Activated T-cell treated with anti-CD3 and anti-CD28 coated beads, Interleukin-2, amount 50 U/mL, for 72 hours (primary cell): ENCODE results near the gene THSD4. TPM values are rescaled to one million over a fixed set of nuclear protein-coding genes. Genes with fewer than 3 reads are reported as not detected.

ENCODE experiments used
- ATAC-seq, 2 donors: fragments of 150-1000 bp; cut with Tn5 transposase; replicated peaks in 1 of 2; 2 replicates each; pipeline ENCODE4 v1.10.0; 2021; ENCODE audit warnings: moderate library complexity in 2 of 2, mild to moderate bottlenecking in 1 of 2
- DNase-seq, 2 donors: peaks; one replicate each; pipeline ENCODE4 v3.0.0; 2021 to 2022; ENCODE audit warnings: mixed read lengths in 1 of 2
- H3K27ac Mint-ChIP-seq: one replicate; pipeline ENCODE4 v1.8.0; 2022; ENCODE audit warnings: mild to moderate bottlenecking, moderate library complexity, mixed read lengths
- H3K27me3 Mint-ChIP-seq: one replicate; pipeline ENCODE4 v1.8.0; 2022; ENCODE audit warnings: low read depth, mixed read lengths
- H3K36me3 Mint-ChIP-seq, 2 donors: one replicate each; pipeline ENCODE4 v1.8.0; 2022; ENCODE audit warnings: mixed read lengths in 2 of 2, mild to moderate bottlenecking in 1 of 2; ENCODE audit not compliant: insufficient read depth in 2 of 2
- H3K4me1 Mint-ChIP-seq: one replicate; pipeline ENCODE4 v1.8.0; 2022; ENCODE audit warnings: low read depth, mixed read lengths
- H3K4me3 Mint-ChIP-seq, 2 donors: one replicate each; pipeline ENCODE4 v1.8.0; 2022; ENCODE audit warnings: mild to moderate bottlenecking in 2 of 2, mixed read lengths in 2 of 2, moderate library complexity in 2 of 2
- H3K9me3 Mint-ChIP-seq, 2 donors: one replicate each; pipeline ENCODE4 v1.8.0; 2022; ENCODE audit warnings: mixed read lengths in 2 of 2
- total RNA-seq, 2 donors: library from RNA; stranded (reverse); gene quantifications; one replicate each; pipeline ENCODE4 v1.2.3, GENCODE V29; 2022

The THSD4 gene
- total RNA-seq, 2 donors from 2014 or later, result not detected

DNA sequence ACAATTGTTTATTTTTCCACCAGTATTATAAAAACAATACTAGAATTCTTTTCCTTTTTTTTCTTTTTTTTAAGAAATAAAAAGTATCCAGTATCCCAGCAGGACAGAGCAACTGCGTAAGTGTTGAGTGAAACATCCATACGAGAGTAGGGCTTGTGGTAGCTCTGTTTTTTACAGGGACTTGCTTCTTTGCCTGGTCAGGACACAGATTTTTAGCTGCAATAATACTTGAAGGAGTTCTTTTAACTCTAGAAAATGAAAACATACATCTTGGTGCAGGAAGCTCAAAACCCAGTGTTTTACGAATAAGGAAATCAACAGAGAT, 397.4 kb downstream of the THSD4 start:
- H3K27me3 Mint-ChIP-seq, result peaks cover 18% of the 10 kb centered on the region
- no peak overlapping the region for H3K27ac Mint-ChIP-seq
- no peaks in the 10 kb centered on the region for H3K36me3 Mint-ChIP-seq
- no peak overlapping the region for H3K4me3 Mint-ChIP-seq
- peaks cover 0 to 1% of the 10 kb centered on the region in 2 donors for H3K9me3 Mint-ChIP-seq
- no peaks in the 10 kb centered on the region for H3K4me1 Mint-ChIP-seq
- no peak for ATAC-seq
- DNase-seq, result no peak

DNA sequence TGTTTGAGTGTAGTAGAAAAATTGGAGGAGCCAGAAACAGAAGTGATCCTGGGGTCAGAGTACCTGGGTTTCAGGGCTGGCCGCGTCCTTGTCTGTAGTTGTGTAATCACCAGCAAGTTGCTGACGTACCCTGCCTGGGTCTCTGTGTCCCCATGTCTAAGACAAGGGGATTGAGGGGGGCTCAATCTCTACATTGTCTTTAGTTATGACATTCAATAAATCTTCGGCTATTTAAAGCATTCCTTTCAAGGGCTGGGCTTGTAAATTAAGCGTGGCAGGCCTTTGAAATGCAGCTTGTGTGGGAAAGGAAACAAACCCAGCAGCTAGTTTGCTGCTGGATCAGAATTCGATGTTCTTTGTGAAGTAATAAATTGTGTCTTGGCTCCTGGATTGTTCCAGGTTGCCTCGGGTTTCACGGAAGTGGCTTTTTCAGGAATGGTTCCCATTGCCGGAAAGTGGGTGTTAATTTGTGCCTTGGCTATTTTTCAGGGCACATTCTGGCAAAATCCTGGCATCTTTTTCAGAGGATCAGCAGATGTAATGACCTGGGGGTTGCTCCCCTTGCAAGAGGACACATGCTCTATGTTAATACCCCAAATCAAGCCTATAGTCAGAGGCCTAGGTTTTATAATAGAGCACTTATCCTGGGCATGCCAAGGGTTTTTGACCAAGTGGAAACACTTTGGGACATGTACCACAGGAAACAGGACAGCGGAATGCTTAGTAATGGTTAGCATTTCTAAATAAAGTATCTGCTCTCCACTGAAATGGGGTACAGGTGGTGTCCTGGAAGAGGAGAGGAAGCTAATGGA, 400.3 kb downstream of the THSD4 start:
- no peak for DNase-seq
- Mint-ChIP-seq H3K9me3 (peaks cover 0 to 1% of the 10 kb centered on the region in 2 donors), H3K4me3 (no peak overlapping the region), H3K36me3 (no peaks in the 10 kb centered on the region), H3K27me3 (peaks cover 25% of the 10 kb centered on the region), H3K27ac (no peak overlapping the region), H3K4me1 (no peaks in the 10 kb centered on the region)
- no peak for ATAC-seq

DNA sequence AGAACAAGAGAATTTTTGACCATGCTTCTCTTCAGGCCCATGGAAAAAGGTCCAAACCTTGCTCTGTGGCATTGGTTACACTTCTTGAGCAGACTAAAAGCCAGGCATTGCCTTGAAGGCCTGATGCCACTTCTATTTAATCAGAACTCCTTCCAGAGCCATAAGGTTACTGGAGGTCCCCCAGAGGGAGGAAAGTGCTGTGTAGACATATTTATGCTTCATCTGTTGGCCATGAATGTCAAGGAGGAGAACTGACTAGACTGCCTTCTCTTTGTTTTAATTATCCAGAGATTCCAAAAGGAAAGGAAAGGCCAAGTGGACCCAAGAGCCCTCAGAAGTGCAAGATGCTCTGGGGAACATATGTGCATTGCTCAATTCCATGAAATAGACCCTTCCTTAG, 402.5 kb downstream of the THSD4 start:
- Mint-ChIP-seq H3K27me3 (peaks cover 20% of the 10 kb centered on the region), H3K4me3 (no peak overlapping the region), H3K9me3 (peaks cover 0 to 1% of the 10 kb centered on the region in 2 donors), H3K27ac (no peak overlapping the region), H3K36me3 (no peaks in the 10 kb centered on the region), H3K4me1 (no peaks in the 10 kb centered on the region)
- ATAC-seq (no peak), DNase-seq (no peak)

DNA sequence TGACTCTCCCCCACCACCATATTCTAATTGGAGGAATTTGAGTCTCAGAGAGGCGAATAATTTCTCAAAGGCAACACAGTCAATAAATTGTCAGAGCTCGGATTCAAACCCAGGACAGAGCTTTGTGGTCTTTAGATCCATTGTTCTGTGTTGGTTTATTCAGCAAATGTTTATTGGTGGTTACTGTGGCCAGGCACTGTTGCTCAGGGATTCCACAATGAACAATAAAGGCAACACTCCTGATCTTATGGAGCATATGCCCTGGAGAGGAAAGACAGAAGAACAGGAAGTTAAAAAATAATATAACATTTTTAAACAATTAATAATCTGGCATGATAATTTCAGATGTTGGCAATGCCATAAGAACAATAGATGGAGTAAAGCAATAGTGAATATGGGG, 403.4 kb downstream of the THSD4 start:
- DNase-seq, result no peak
- Mint-ChIP-seq H3K4me1 (no peaks in the 10 kb centered on the region), H3K9me3 (peaks cover 0 to 1% of the 10 kb centered on the region in 2 donors), H3K27ac (no peak overlapping the region), H3K4me3 (no peak overlapping the region), H3K36me3 (no peaks in the 10 kb centered on the region), H3K27me3 (peaks cover 15% of the 10 kb centered on the region)
- no peak for ATAC-seq

DNA sequence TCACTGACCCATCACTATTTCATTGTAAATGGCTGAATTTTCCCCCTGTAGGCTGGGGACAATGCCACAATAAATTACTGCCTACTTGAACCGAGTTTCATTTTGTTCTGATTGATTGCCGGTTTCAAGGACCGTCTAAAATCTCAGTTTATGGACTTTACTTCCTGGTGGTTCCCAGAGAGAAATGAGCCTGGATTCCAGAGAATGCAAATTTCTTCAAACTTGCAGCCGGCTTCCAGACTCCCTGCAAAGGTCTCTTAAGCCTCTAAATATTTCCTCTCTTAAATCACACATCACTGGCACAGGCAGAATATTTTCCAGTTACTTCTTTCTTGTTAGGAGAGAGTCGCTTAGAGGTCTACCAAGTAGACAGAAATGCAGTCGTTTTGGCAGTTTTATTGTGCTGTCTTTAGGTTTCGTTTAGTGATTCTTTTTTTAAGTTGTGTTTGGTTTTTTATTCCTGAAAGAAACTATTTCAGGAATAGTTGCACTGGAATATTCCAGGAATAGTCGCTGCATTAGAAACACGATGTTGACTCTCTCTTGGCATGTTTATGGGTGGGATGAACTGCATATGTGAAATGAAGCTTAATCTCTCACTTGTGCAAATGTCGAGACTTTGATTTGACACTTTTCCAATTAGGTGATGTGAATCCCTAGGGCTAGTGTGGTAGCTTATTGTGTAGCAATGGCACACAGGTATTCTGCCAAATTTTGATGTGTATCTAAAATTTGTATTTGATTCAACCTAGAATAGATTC, 411.0 kb downstream of the THSD4 start:
- Mint-ChIP-seq H3K9me3 (no peaks in the 10 kb centered on the region), H3K4me3 (no peak overlapping the region), H3K36me3 (no peaks in the 10 kb centered on the region), H3K4me1 (no peaks in the 10 kb centered on the region), H3K27ac (no peak overlapping the region), H3K27me3 (peaks cover 57% of the 10 kb centered on the region)
- ATAC-seq, result no peak
- no peak for DNase-seq

DNA sequence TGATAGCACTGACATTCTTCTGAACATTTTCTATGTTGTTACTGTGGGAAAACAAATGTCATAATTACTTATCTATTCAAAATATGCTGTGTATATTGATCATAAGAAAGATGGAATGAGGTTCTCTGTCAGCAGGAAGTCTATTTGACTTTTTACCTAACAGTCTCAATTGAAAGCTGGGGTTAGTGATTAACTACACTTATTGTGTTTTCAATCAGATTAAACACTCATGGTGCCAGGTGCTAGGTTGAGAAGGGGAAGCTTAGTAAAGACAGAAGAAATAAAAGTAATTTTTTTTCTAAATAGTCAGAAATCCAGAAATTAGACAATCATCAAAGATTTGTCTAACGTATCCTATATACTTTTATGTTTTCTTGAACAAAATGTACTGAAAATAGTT, 414.1 kb downstream of the THSD4 start:
- no peak overlapping the region for H3K4me3 Mint-ChIP-seq
- H3K27me3 Mint-ChIP-seq, result peaks cover 61% of the 10 kb centered on the region
- no peak for ATAC-seq
- H3K4me1 Mint-ChIP-seq, result no peaks in the 10 kb centered on the region
- no peak overlapping the region for H3K27ac Mint-ChIP-seq
- peaks cover 2% of the 10 kb centered on the region in 2 donors for H3K9me3 Mint-ChIP-seq
- no peaks in the 10 kb centered on the region for H3K36me3 Mint-ChIP-seq
- DNase-seq, result no peak

DNA sequence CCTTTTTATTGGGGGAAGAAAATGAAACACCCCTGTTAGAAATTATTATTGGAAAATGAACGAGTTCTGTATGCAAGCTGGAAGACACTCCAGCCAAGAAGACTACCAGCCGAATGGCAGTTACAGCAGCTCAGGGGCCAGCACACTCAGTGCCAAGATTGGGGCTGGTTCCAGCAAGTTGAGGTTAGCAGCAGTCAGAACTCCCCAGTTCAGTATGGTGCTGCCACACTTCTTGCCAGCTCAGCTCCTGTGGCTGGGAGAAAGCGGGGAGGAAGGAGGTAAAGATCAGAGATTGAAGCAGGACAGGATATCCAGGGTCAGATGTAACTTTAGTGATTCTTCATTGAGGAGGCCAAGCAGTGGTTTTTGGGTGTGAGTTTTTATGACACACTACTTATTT, 414.8 kb downstream of the THSD4 start:
- Mint-ChIP-seq H3K9me3 (peaks cover 2 to 4% of the 10 kb centered on the region in 2 donors), H3K4me1 (no peaks in the 10 kb centered on the region), H3K27ac (no peak overlapping the region), H3K36me3 (no peaks in the 10 kb centered on the region), H3K27me3 (peaks cover 57% of the 10 kb centered on the region), H3K4me3 (no peak overlapping the region)
- ATAC-seq (no peak), DNase-seq (no peak)

DNA sequence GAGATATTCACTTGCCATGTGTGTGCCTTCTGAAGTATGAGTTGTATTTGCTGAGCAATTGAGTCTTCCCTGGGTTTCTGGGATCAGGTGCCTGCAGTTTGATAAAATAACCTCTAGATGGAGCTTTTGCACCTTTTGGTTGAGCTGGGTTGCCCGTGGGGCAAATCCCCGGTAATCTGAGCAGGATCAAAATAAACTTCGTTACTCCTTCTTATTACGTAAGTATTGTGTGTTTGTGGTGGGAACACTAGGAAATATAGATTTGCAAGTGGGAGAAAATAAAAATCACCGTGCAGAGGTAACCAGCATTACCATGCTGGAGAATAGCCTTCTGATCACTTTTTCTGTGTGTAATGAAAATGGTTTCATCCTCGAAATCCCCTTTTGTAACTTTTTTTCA, 417.7 kb downstream of the THSD4 start:
- Mint-ChIP-seq H3K4me3 (no peak overlapping the region), H3K27ac (no peak overlapping the region), H3K27me3 (peaks cover 36% of the 10 kb centered on the region), H3K4me1 (no peaks in the 10 kb centered on the region), H3K9me3 (peaks cover 2 to 4% of the 10 kb centered on the region in 2 donors), H3K36me3 (no peaks in the 10 kb centered on the region)
- ATAC-seq (no peak), DNase-seq (peak in 1 of 2 donors; percentile 2)

DNA sequence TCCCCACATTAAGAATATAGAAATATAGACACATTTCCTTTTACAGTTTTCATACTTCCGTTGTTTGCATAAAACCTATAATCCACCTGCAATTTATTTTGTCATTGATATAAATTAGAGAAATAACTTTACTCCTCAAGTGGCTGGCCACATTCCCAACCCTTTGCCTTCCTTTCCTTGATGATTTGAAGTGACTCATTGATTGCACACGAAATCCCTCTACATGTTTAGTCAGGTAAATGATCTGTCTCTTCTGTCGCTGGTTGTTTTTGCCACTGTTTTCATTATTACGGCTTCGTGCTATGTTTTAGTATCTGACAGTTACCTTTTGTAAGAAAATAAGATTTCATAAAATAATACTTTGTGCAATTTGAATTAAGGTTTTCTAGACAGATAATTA, 422.9 kb downstream of the THSD4 start:
- DNase-seq, result no peak
- Mint-ChIP-seq H3K27ac (no peak overlapping the region), H3K9me3 (peaks cover 0 to 2% of the 10 kb centered on the region in 2 donors), H3K27me3 (peaks cover 14% of the 10 kb centered on the region), H3K4me3 (no peak overlapping the region), H3K4me1 (no peaks in the 10 kb centered on the region), H3K36me3 (no peaks in the 10 kb centered on the region)
- no peak for ATAC-seq

DNA sequence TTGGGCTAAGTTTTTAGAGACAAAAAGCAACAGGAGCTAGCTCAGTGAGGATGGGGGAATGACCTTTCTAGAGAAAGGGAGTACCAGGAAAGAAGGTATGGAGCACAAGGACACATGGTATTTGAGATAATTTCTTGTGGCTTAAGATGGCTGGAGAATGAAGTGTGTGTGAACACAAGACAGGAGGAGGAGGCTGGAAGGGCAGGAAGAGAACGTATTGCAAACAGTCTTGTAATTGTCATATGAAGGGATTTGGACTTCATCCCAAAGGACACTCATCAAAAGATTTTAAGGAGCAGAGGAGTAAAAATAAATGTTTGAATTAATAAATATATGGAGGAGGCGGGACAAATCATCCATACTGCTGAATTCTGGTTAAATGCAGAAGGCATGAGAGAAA, 426.5 kb downstream of the THSD4 start:
- H3K4me1 Mint-ChIP-seq, result no peaks in the 10 kb centered on the region
- no peaks in the 10 kb centered on the region for H3K9me3 Mint-ChIP-seq
- no peaks in the 10 kb centered on the region for H3K36me3 Mint-ChIP-seq
- DNase-seq (no peak), ATAC-seq (no peak)
- peaks cover 14% of the 10 kb centered on the region for H3K27me3 Mint-ChIP-seq
- no peak overlapping the region for H3K4me3 Mint-ChIP-seq
- H3K27ac Mint-ChIP-seq, result no peak overlapping the region

DNA sequence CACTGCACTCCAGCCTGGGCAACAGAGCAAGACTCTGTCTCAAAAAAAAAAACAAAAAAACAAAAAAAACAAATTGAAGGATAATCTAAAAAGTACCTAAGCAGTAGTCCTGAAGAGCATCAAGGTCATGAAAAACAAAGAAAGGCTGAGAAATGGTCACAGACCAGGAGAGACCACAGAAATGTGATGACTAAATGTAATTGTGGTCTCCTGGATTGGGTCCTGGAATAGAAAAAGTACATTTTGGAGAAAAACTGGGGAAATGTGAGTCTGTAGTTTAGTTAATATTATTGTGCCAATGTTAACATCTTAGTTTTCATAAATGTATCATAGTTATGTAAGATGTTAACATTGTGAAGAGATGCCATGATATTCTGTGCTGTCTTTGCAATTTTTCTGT, 427.6 kb downstream of the THSD4 start:
- H3K9me3 Mint-ChIP-seq, result no peaks in the 10 kb centered on the region
- no peaks in the 10 kb centered on the region for H3K36me3 Mint-ChIP-seq
- no peak overlapping the region for H3K4me3 Mint-ChIP-seq
- peaks cover 14% of the 10 kb centered on the region for H3K27me3 Mint-ChIP-seq
- H3K27ac Mint-ChIP-seq, result no peak overlapping the region
- no peaks in the 10 kb centered on the region for H3K4me1 Mint-ChIP-seq
- ATAC-seq, result no peak
- DNase-seq, result no peak

DNA sequence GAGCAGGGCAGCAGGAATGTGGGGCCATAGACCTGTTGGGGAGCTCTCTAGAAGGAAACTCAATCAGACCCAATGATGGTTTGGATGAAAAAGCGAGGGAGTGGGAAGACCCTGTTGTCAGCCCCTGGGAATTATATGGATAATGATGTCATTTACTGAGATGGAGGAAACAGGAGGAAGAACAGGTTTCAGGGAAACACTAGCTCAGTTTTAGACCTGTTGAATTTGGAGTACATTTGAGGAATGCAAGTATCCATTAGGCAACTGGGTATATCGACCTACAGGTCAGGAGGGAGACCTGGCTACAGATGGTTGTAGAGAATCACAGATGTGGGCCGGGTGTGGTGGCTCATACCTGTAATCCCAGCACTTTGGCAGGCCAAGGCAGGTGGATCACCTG, 428.1 kb downstream of the THSD4 start:
- H3K4me1 Mint-ChIP-seq, result no peaks in the 10 kb centered on the region
- no peak overlapping the region for H3K27ac Mint-ChIP-seq
- no peaks in the 10 kb centered on the region for H3K36me3 Mint-ChIP-seq
- H3K27me3 Mint-ChIP-seq, result peaks cover 14% of the 10 kb centered on the region
- H3K4me3 Mint-ChIP-seq, result no peak overlapping the region
- no peaks in the 10 kb centered on the region for H3K9me3 Mint-ChIP-seq
- DNase-seq, result no peak
- no peak for ATAC-seq

DNA sequence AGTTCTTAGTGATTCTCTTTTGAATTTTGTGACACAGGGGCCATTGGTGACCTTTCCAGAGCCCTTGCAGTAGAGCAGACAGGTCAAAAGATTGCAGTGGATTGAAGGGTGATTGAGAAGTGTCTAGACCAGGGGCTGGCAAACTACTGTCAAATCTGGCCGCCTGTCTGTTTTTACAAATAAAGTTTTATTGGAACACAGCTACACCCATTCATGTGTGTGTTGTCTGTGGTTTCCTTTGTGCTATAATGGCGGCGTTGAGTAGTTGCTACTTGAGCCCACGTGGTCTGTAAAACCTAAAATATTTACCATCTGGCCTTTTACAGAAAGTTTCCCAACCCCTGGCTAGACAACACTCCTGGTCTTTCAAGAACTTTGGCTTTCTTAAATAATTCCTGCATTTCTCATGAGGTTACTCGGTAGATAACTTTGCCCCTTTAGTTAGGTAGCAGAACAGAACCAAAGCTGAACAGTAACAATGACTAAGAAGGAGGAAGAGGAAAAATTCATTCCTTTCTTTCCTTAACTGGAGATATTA, 430.0 kb downstream of the THSD4 start:
- ATAC-seq, result no peak
- H3K4me3 Mint-ChIP-seq, result no peak overlapping the region
- H3K27me3 Mint-ChIP-seq, result peaks cover 21% of the 10 kb centered on the region

More for the DNA sequence above, 430.0 kb downstream of the THSD4 start:
- Mint-ChIP-seq H3K27ac (no peak overlapping the region), H3K4me1 (no peaks in the 10 kb centered on the region), H3K9me3 (no peaks in the 10 kb centered on the region), H3K36me3 (no peaks in the 10 kb centered on the region)
- DNase-seq, result no peak
